HG03442 (cell line): ENCODE data around the gene ADORA1.

Experiments used
- ATAC-seq: cut with Tn5 transposase; IDR thresholded peaks from one replicate; pipeline ENCODE4 v1.9.1; 2021; ENCODE audit warnings: mild to moderate bottlenecking, moderate library complexity; ENCODE audit not compliant: unreplicated experiment

The ADORA1 gene

GRCh38 chr1:203121186-203122015 lies 6.1 kb upstream of the ADORA1 start:
- ATAC-seq = no peak

GRCh38 chr1:203122159-203122558 lies 5.4 kb upstream of the ADORA1 start:
- ATAC-seq = no peak

GRCh38 chr1:203124011-203124410 lies 3.5 kb upstream of the ADORA1 start:
- ATAC-seq = no peak

GRCh38 chr1:203124546-203125317 lies 2.8 kb upstream of the ADORA1 start:
- no peak for ATAC-seq

GRCh38 chr1:203126151-203126865 lies 1.2 kb upstream of the ADORA1 start:
- no peak for ATAC-seq

- ATAC-seq = no peak
These were observed 460 bp upstream of the ADORA1 start for GRCh38 chr1:203126866-203127665.

- no peak for ATAC-seq
These were observed 847 bp downstream of the ADORA1 start for GRCh38 chr1:203128431-203128715.

GRCh38 chr1:203128716-203129500 lies 1.4 kb downstream of the ADORA1 start:
- no peak for ATAC-seq

GRCh38 chr1:203129501-203130231 lies 2.1 kb downstream of the ADORA1 start:
- no peak for ATAC-seq

- no peak for ATAC-seq
These were observed 2.9 kb downstream of the ADORA1 start for GRCh38 chr1:203130358-203130985.

- no peak for ATAC-seq
These were observed 4.1 kb downstream of the ADORA1 start for GRCh38 chr1:203131548-203132200.

GRCh38 chr1:203133970-203134725 lies 6.6 kb downstream of the ADORA1 start:
- ATAC-seq = no peak

GRCh38 chr1:203135636-203136305 lies 8.2 kb downstream of the ADORA1 start:
- no peak for ATAC-seq

- ATAC-seq = no peak
These were observed 9.0 kb downstream of the ADORA1 start for GRCh38 chr1:203136409-203137042.

- ATAC-seq = no peak
These were observed 9.8 kb downstream of the ADORA1 start for GRCh38 chr1:203137324-203137723.

GRCh38 chr1:203138066-203138465 lies 10.5 kb downstream of the ADORA1 start:
- ATAC-seq = no peak

- ATAC-seq = no peak
These were observed 12.5 kb downstream of the ADORA1 start for GRCh38 chr1:203139976-203140475.
